Chondrocyte (in vitro differentiated cells): ENCODE measurements around the gene FIZ1. TPM values are rescaled to one million over a fixed set of nuclear protein-coding genes. Genes with fewer than 3 reads are reported as not detected.

Experiments used
- DNase-seq: peaks from one replicate; pipeline ENCODE4 v3.0.0; 2021; ENCODE audit warnings: mixed read lengths, low spot score
- H3K27ac Mint-ChIP-seq: one replicate; pipeline ENCODE4 v1.8.0; 2021; ENCODE audit warnings: mild to moderate bottlenecking, moderate library complexity, mixed read lengths; ENCODE audit not compliant: unreplicated experiment
- H3K27me3 Mint-ChIP-seq: 2 replicates; pipeline ENCODE4 v1.8.0; 2021; ENCODE audit warnings: low read depth, mixed read lengths
- H3K36me3 Mint-ChIP-seq: 2 replicates; pipeline ENCODE4 v1.8.0; 2021; ENCODE audit warnings: low read depth, mixed read lengths
- H3K4me1 Mint-ChIP-seq: 2 replicates; pipeline ENCODE4 v1.8.0; 2021; ENCODE audit warnings: low read depth, mild to moderate bottlenecking, mixed read lengths
- H3K4me3 Mint-ChIP-seq: one replicate; pipeline ENCODE4 v1.8.0; 2021; ENCODE audit warnings: mild to moderate bottlenecking, moderate library complexity, mixed read lengths; ENCODE audit not compliant: unreplicated experiment
- H3K9me3 Mint-ChIP-seq: 2 replicates; pipeline ENCODE4 v1.8.0; 2021; ENCODE audit warnings: low read depth, mixed read lengths
- total RNA-seq: library from RNA; stranded (reverse); gene quantifications from 3 replicates; pipeline ENCODE4 v1.2.1, GENCODE V29; 2021
- TF ChIP-seq, protein P1 (sequence below): fragments of 200-600 bp; sonication (generic); IDR thresholded peaks from 2 replicates; pipeline ENCODE4 v1.5.0; 2021; ENCODE audit warnings: antibody characterized with exemption, mild to moderate bottlenecking, moderate library complexity

FIZ1 gene
- total RNA-seq, 1 donor from 2014 or later: 11.3 TPM

- H3K9me3 Mint-ChIP-seq: no peaks in the 10 kb centered on the region
- no peaks in the 10 kb centered on the region for H3K27me3 Mint-ChIP-seq
- DNase-seq: no peak
- no peak overlapping the region for H3K27ac Mint-ChIP-seq
- TF ChIP-seq, protein P1, sequence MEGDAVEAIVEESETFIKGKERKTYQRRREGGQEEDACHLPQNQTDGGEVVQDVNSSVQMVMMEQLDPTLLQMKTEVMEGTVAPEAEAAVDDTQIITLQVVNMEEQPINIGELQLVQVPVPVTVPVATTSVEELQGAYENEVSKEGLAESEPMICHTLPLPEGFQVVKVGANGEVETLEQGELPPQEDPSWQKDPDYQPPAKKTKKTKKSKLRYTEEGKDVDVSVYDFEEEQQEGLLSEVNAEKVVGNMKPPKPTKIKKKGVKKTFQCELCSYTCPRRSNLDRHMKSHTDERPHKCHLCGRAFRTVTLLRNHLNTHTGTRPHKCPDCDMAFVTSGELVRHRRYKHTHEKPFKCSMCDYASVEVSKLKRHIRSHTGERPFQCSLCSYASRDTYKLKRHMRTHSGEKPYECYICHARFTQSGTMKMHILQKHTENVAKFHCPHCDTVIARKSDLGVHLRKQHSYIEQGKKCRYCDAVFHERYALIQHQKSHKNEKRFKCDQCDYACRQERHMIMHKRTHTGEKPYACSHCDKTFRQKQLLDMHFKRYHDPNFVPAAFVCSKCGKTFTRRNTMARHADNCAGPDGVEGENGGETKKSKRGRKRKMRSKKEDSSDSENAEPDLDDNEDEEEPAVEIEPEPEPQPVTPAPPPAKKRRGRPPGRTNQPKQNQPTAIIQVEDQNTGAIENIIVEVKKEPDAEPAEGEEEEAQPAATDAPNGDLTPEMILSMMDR: no peak
- H3K36me3 Mint-ChIP-seq: peaks cover 2% of the 10 kb centered on the region
- H3K4me1 Mint-ChIP-seq: peaks cover 39% of the 10 kb centered on the region
- no peak overlapping the region for H3K4me3 Mint-ChIP-seq
Observed at GRCh38 chr19:55602104-55603001, 3.0 kb upstream of the FIZ1 start.

DNA sequence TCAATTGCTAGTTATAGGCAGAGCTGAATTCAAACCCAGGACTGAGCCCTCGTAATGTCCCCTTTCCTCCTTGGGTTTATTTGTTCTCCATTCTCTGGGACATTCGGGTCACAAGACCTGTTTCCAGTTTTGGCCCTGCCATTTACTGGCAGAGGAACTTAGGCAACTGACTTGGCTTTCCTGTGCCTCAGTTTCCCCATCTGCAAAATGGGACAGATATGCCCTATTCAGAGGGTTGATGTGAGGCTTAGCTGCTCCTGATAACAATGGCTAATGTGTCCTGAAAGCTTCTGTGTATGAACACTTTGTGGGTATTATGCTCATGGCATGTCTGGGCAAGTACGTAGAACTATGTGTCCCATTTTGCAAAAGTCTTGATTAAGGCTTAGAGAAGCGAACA, 1.8 kb upstream of the FIZ1 start:
- no peaks in the 10 kb centered on the region for H3K9me3 Mint-ChIP-seq
- peak overlapping the region; percentile 41 for H3K27ac Mint-ChIP-seq
- peak overlapping the region; percentile 66 for H3K4me3 Mint-ChIP-seq
- no peak for DNase-seq
- H3K4me1 Mint-ChIP-seq: peaks cover 31% of the 10 kb centered on the region
- peaks cover 9% of the 10 kb centered on the region for H3K36me3 Mint-ChIP-seq
- TF ChIP-seq, protein P1: no peak
- H3K27me3 Mint-ChIP-seq: no peaks in the 10 kb centered on the region

GRCh38 chr19:55600662-55601028, 1.3 kb upstream of the FIZ1 start:
- Mint-ChIP-seq H3K4me1 (peaks cover 31% of the 10 kb centered on the region), H3K27ac (peak overlapping the region; percentile 41)

DNA sequence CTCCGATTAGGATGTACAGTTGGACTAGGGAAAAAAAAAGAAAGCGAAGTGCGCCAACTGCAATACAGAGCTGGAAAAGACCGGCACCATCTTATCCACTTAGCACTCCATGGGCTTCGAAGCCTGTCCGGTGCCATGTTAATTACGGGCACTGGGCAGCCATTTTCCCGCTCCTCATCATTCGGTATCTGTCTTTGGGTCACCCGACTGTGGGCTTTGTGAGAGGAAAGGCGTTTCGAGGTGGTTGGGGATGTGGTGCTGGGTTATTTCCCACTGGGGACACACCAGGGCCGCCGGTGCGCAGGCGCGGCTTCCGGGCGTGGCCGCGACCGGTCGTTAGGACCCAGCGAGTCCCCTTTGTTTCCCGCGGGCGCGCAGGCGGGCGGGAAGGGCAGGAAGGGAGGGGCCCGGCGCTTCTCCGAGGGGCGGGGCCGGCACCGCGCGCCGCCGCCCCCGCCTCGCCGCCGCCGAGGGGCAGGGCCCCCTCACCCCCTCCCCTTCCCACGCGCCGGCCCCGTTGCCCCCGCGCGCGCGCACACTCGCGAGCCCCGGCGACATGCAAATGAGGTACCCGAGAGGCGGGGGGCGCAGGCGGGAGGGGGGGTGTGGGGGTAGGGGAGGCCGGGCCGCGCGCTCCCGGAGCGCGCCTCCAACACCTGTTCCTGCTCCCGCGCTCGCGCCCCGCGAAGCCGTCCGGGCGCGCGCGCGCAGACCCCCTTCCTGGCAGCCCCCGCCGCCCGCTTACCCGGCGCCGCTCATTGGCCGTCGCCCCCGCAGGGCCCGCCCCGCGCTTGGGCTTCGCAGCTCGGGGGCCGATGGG, 735 bp upstream of the FIZ1 start, which contains the start of gene ZNF524:
TSS of gene ZNF524 (plus strand) at position 447 of the 820 bp plus-strand sequence. CDS start 1,825 bp downstream, outside the sequence.
- DNase-seq: no peak
- H3K27me3 Mint-ChIP-seq: no peaks in the 10 kb centered on the region
- TF ChIP-seq, protein P1: no peak
- H3K9me3 Mint-ChIP-seq: no peaks in the 10 kb centered on the region
- H3K27ac Mint-ChIP-seq: peak within 1 kb of the TSS; percentile 99
- peaks cover 31% of the 10 kb centered on the region for H3K4me1 Mint-ChIP-seq
- peak within 1 kb of the TSS; percentile 88 for H3K4me3 Mint-ChIP-seq
- H3K36me3 Mint-ChIP-seq: peaks cover 17% of the 10 kb centered on the region

More at GRCh38 chr19:55600662-55601028, 1.3 kb upstream of the FIZ1 start:
- TF ChIP-seq, protein P1: no peak
- Mint-ChIP-seq H3K36me3 (peaks cover 12% of the 10 kb centered on the region), H3K4me3 (peak overlapping the region; percentile 66), H3K27me3 (no peaks in the 10 kb centered on the region), H3K9me3 (no peaks in the 10 kb centered on the region)
- no peak for DNase-seq
